SK-N-DZ (cell line): ENCODE data around the gene MYT1. TPM values are rescaled to one million over a fixed set of nuclear protein-coding genes. Genes with fewer than 3 reads are reported as not detected.
"Not testable (repeated sequence)": the region's sequence is repeated elsewhere in the genome, so short reads cannot be mapped to it uniquely, and the experiment has no call there.

Experiments
- DNase-seq: peaks from one replicate; pipeline ENCODE4 v3.0.0-alpha.2; 2015; ENCODE audit warnings: low spot score
- polyA plus RNA-seq, 2 experiments: library from polyadenylated mRNA; depleted of rRNA; stranded (reverse); fragments of >200 nt; gene quantifications; 2 replicates each; pipeline ENCODE4 v1.2.3, GENCODE V29; 2014

The MYT1 gene
- polyA plus RNA-seq (2014; cell fraction: cytosol; rRNA removed): 17.7 and 19.3 TPM in 2 replicates
- polyA plus RNA-seq (2014; cell fraction: nucleus; rRNA removed): 35.0 and 57.9 TPM in 2 replicates

- DNase-seq: peak; percentile 82
These were observed at the start of gene MYT1 for GRCh38 chr20:64164123-64164836. MYT1 (plus strand) TSS chr20:64164452; CDS start chr20:64198862, 34,410 bp downstream.

- DNase-seq: peak; percentile 72
These were observed 48.9 kb upstream of the MYT1 start for GRCh38 chr20:64115171-64115911.

GRCh38 chr20:64116016-64116415, 48.2 kb upstream of the MYT1 start:
- DNase-seq: no peak

- DNase-seq: no peak
These were observed 47.5 kb upstream of the MYT1 start for GRCh38 chr20:64116541-64117431.

- DNase-seq: not testable (repeated sequence)
These were observed 46.8 kb upstream of the MYT1 start for GRCh38 chr20:64117432-64117777.

GRCh38 chr20:64119301-64119680, 45.0 kb upstream of the MYT1 start:
- DNase-seq: no peak

GRCh38 chr20:64119681-64120341, 44.4 kb upstream of the MYT1 start:
- no peak for DNase-seq

- no peak for DNase-seq
These were observed 42.7 kb upstream of the MYT1 start for GRCh38 chr20:64121586-64121985.

- not testable (repeated sequence) for DNase-seq
These were observed 41.3 kb upstream of the MYT1 start for GRCh38 chr20:64122927-64123326.

GRCh38 chr20:64123517-64123916, 40.7 kb upstream of the MYT1 start:
- DNase-seq: not testable (repeated sequence)

- no peak for DNase-seq
These were observed 35.0 kb upstream of the MYT1 start for GRCh38 chr20:64129146-64129782.

GRCh38 chr20:64130271-64130670, 34.0 kb upstream of the MYT1 start:
- DNase-seq: no peak

- DNase-seq: no peak
These were observed 33.4 kb upstream of the MYT1 start for GRCh38 chr20:64130876-64131275.

- no peak for DNase-seq
These were observed 32.8 kb upstream of the MYT1 start for GRCh38 chr20:64131406-64131805.

GRCh38 chr20:64133951-64134407, 30.3 kb upstream of the MYT1 start:
- no peak for DNase-seq

GRCh38 chr20:64134744-64135143, 29.5 kb upstream of the MYT1 start:
- DNase-seq: not testable (repeated sequence)

- no peak for DNase-seq
These were observed 28.1 kb upstream of the MYT1 start for GRCh38 chr20:64136004-64136710.

- no peak for DNase-seq
These were observed 26.6 kb upstream of the MYT1 start for GRCh38 chr20:64137598-64138031.

GRCh38 chr20:64138276-64138815, 25.9 kb upstream of the MYT1 start:
- no peak for DNase-seq
